Keratinocyte (primary cell): ENCODE measurements around the gene ITPR1. TPM values are rescaled to one million over a fixed set of nuclear protein-coding genes. Genes with fewer than 3 reads are reported as not detected.

Source experiments
- DNase-seq: peaks from one replicate; pipeline ENCODE4 v3.0.0-alpha.2; 2011; ENCODE audit warnings: low read depth, missing footprints, low spot score
- FAIRE-seq: peaks from 2 replicates; lab custom pipeline; 2011; peaks lifted over from hg19 to GRCh38; lab: Jason Lieb, UNC
- H2AFZ ChIP-seq: 2 replicates; pipeline ENCODE4 v1.6.0; 2012; ENCODE audit warnings: low read length, control low read depth, inconsistent platforms; ENCODE audit not compliant: control insufficient read depth
- H3K27ac ChIP-seq: 2 replicates; pipeline ENCODE4 v1.5.1; 2011; ENCODE audit warnings: low read length; ENCODE audit not compliant: control insufficient read depth, insufficient read depth
- H3K27me3 ChIP-seq: 3 replicates; pipeline ENCODE4 v1.6.0; 2011; ENCODE audit warnings: low read length; ENCODE audit not compliant: control insufficient read depth, insufficient read depth; ENCODE audit errors: extremely low read depth
- H3K36me3 ChIP-seq, 2 experiments: 2 replicates in 1 of 2; 3 replicates in 1 of 2; pipeline ENCODE4 v1.5.1; 2011; ENCODE audit warnings: low read length in 2 of 2, mild to moderate bottlenecking in 1 of 2; ENCODE audit not compliant: control insufficient read depth in 2 of 2, insufficient read depth in 2 of 2; ENCODE audit errors: extremely low read depth in 1 of 2
- H3K4me1 ChIP-seq: 3 replicates; pipeline ENCODE4 v1.5.1; 2011; ENCODE audit warnings: low read length; ENCODE audit not compliant: control insufficient read depth, insufficient read depth; ENCODE audit errors: extremely low read depth
- H3K4me2 ChIP-seq: 3 replicates; pipeline ENCODE4 v1.6.0; 2011; ENCODE audit warnings: low read depth, low read length; ENCODE audit not compliant: control insufficient read depth, insufficient read depth; ENCODE audit errors: extremely low read depth
- H3K4me3 ChIP-seq, 3 experiments: fragments of 200-600 bp in 1 of 3; sonication (generic) in 1 of 3; 2 replicates in 2 of 3; 3 replicates in 1 of 3; pipeline ENCODE4 v1.5.1; 2011 to 2016; ENCODE audit warnings: low read length in 3 of 3, mild to moderate bottlenecking in 3 of 3, control low read depth in 2 of 3, inconsistent platforms in 1 of 3, low read depth in 1 of 3, mixed read lengths in 1 of 3, mixed run types in 1 of 3, moderate library complexity in 1 of 3; ENCODE audit not compliant: control insufficient read depth in 2 of 3, insufficient read depth in 2 of 3; ENCODE audit errors: extremely low read depth in 1 of 3
- H3K79me2 ChIP-seq: 2 replicates; pipeline ENCODE4 v1.6.0; 2012; ENCODE audit warnings: low read length; ENCODE audit not compliant: control insufficient read depth, insufficient read depth
- H3K9ac ChIP-seq: 3 replicates; pipeline ENCODE4 v1.6.0; 2011; ENCODE audit warnings: low read length; ENCODE audit not compliant: control insufficient read depth, insufficient read depth; ENCODE audit errors: extremely low read depth
- H3K9me1 ChIP-seq: 3 replicates; pipeline ENCODE4 v1.6.0; 2011; ENCODE audit warnings: low read length; ENCODE audit not compliant: control insufficient read depth, insufficient read depth; ENCODE audit errors: extremely low read depth
- H3K9me3 ChIP-seq: 2 replicates; pipeline ENCODE4 v1.5.1; 2012; ENCODE audit warnings: low read depth, low read length; ENCODE audit not compliant: control insufficient read depth
- H4K20me1 ChIP-seq: 3 replicates; pipeline ENCODE4 v1.6.0; 2011; ENCODE audit warnings: low read length; ENCODE audit not compliant: control insufficient read depth, insufficient read depth; ENCODE audit errors: extremely low read depth
- EZH2 ChIP-seq: IDR thresholded peaks from one replicate; pipeline ENCODE4 v1.6.1; 2012; ENCODE audit warnings: inconsistent platforms, mild to moderate bottlenecking, low read length, moderate library complexity
- dilution Hi-C: fragments of 300-500 bp; cut with MboI; formaldehyde crosslinking; loops from one replicate; pipeline ENCODE4 v1.7.0; 2020; ENCODE audit warnings: low sequenced_read_pairs; ENCODE audit not compliant: extremely low pct_ligation_motif_present
- polyA plus RNA-seq, 5 experiments: library from polyadenylated mRNA; depleted of rRNA in 3 of 5; stranded (reverse) in 3 of 5; stranded (forward) in 1 of 5; unstranded in 1 of 5; fragments of >200 nt; gene quantifications; 1 replicate in 1 of 5; 2 replicates in 3 of 5; 3 replicates in 1 of 5; pipeline versions ENCODE4 v1.2.1 to v1.2.3, GENCODE V29; 2011 to 2012; ENCODE audit warnings: missing spikeins in 2 of 5, low read depth in 1 of 5, low replicate concordance in 1 of 5
- TF ChIP-seq, protein P1 (sequence below), 3 experiments: IDR thresholded peaks in 1 of 3; conservative IDR thresholded peaks in 1 of 3; optimal IDR thresholded peaks in 1 of 3; 2 replicates in 2 of 3; 3 replicates in 1 of 3; pipeline versions ENCODE3 to v1.5.1; 2011; ENCODE audit warnings: low read length in 3 of 3, mild to moderate bottlenecking in 3 of 3, moderate library complexity in 2 of 3, control low read depth in 1 of 3, inconsistent platforms in 1 of 3; ENCODE audit not compliant: insufficient read depth in 2 of 3; ENCODE audit errors: extremely low read depth in 1 of 3

ITPR1 gene
- polyA plus RNA-seq, 1 donor (not counting 4 experiments of a cell fraction or from before 2014, with no cell fraction given): 3.5 TPM

DNA sequence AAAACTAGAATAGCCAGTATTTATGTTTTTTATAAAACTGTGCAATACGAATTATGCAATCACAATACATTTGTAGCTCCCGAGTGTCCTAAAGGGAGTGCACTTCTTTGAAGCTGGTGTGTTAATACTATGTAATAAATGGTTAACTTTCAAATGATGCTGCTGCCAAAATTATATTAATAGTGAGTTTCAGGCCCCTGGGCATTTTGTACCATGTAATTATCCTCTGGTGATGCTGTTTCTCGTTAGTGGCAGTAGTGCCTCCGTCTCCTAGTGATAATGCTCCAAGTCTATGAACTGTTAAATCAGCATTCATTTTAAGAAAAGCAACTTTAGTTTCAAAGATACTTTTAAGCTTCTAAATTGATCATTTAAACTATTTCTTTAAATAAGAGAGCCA is 353.4 kb downstream of the ITPR1 start:
- Histone ChIP-seq H3K36me3 (no peaks in the 10 kb centered on the region), H2AFZ (no peak overlapping the region), H3K9me3 (no peaks in the 10 kb centered on the region), H3K9ac (no peak overlapping the region), H3K4me1 (no peaks in the 10 kb centered on the region), H3K79me2 (no peaks in the 10 kb centered on the region), H3K9me1 (no peaks in the 10 kb centered on the region), H3K27ac (no peak overlapping the region), H4K20me1 (no peaks in the 10 kb centered on the region), H3K4me3 (no peak overlapping the region), H3K27me3 (no peaks in the 10 kb centered on the region), H3K4me2 (no peak overlapping the region)
- DNase-seq (no peak), FAIRE-seq (no peak)
- TF ChIP-seq, protein P1, sequence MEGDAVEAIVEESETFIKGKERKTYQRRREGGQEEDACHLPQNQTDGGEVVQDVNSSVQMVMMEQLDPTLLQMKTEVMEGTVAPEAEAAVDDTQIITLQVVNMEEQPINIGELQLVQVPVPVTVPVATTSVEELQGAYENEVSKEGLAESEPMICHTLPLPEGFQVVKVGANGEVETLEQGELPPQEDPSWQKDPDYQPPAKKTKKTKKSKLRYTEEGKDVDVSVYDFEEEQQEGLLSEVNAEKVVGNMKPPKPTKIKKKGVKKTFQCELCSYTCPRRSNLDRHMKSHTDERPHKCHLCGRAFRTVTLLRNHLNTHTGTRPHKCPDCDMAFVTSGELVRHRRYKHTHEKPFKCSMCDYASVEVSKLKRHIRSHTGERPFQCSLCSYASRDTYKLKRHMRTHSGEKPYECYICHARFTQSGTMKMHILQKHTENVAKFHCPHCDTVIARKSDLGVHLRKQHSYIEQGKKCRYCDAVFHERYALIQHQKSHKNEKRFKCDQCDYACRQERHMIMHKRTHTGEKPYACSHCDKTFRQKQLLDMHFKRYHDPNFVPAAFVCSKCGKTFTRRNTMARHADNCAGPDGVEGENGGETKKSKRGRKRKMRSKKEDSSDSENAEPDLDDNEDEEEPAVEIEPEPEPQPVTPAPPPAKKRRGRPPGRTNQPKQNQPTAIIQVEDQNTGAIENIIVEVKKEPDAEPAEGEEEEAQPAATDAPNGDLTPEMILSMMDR (optimal IDR thresholded peaks at IDR 0.05 in 1 of 3, IDR thresholded peaks at IDR 0.05 in 1 of 3, conservative IDR thresholded peaks at IDR 0.05 in 1 of 3; ENCODE audit: extremely low read depth in 1 of 3, insufficient read depth in 2 of 3, low read length in 3 of 3): no peak
- TF ChIP-seq EZH2: no peak
- dilution Hi-C loops: no loop called here

- no peak overlapping the region for H3K9ac ChIP-seq
- no peaks in the 10 kb centered on the region for H3K9me3 ChIP-seq
- DNase-seq (no peak), FAIRE-seq (no peak)
- H3K27me3 ChIP-seq: no peaks in the 10 kb centered on the region
- H3K79me2 ChIP-seq: no peaks in the 10 kb centered on the region
- H4K20me1 ChIP-seq: no peaks in the 10 kb centered on the region
- TF ChIP-seq, protein P1 (optimal IDR thresholded peaks at IDR 0.05 in 1 of 3, IDR thresholded peaks at IDR 0.05 in 1 of 3, conservative IDR thresholded peaks at IDR 0.05 in 1 of 3; ENCODE audit: extremely low read depth in 1 of 3, insufficient read depth in 2 of 3, low read length in 3 of 3): no peak
- no peak overlapping the region for H3K4me3 ChIP-seq
- H2AFZ ChIP-seq: no peak overlapping the region
- no peaks in the 10 kb centered on the region for H3K36me3 ChIP-seq
- dilution Hi-C loops: no loop called here
- H3K4me1 ChIP-seq: peaks cover 3% of the 10 kb centered on the region
- H3K27ac ChIP-seq: no peak overlapping the region
- H3K4me2 ChIP-seq: no peak overlapping the region
- no peaks in the 10 kb centered on the region for H3K9me1 ChIP-seq
Observed at GRCh38 chr3:4848176-4848825, 355.2 kb downstream of the ITPR1 start.
